HCT116 (cell line): ENCODE results near the gene FLNB. TPM values are rescaled to one million over a fixed set of nuclear protein-coding genes. Genes with fewer than 3 reads are reported as not detected.

Experiments
- ATAC-seq: fragments of 200-7000 bp; cut with Tn5 transposase; 2 replicates; pipeline ENCODE4 v1.9.1; 2020; ENCODE audit warnings: mild to moderate bottlenecking, moderate library complexity
- BruUV-seq: library from RNA; stranded (reverse); fragments of 400-500 nt; replicated peaks from 2 replicates; lab custom pipeline; 2021; lab: Mats Ljungman, UMichigan
- CTCF ChIA-PET: fragments of 300-600 bp; sonication (Branson Sonifier 250); formaldehyde crosslinking; loops from one replicate; lab custom pipeline; 2021; ENCODE audit warnings: antibody characterized with exemption; lab: Charles Lee
- POLR2A ChIA-PET: fragments of 300-600, 350-600 bp; sonication (Branson Sonifier 250); formaldehyde crosslinking; loops from one replicate; lab custom pipeline; 2021; ENCODE audit warnings: antibody characterized with exemption; lab: Charles Lee
- RAD21 ChIA-PET, 2 experiments: fragments of 300-600 bp; sonication (Branson Sonifier 250); formaldehyde crosslinking; loops; one replicate each; lab custom pipeline; 2023; ENCODE audit warnings: low total read pairs in 2 of 2; ENCODE audit not compliant: uncharacterized antibody in 2 of 2, unreplicated experiment in 2 of 2, low non-redundant PET in 1 of 2; lab: Charles Lee
- DNase-seq: peaks from one replicate; pipeline ENCODE4 v3.0.0-alpha.2; 2010; ENCODE audit warnings: low read depth, low spot score
- H2AFZ ChIP-seq: fragments of 200-600 bp; shearing (Covaris generic), sonication (generic); 2 replicates; pipeline ENCODE4 v1.6.1; 2017; ENCODE audit warnings: low read depth, mixed run types, mixed read lengths, antibody characterized with exemption, low read length; ENCODE audit not compliant: poor library complexity, severe bottlenecking
- H3K27ac ChIP-seq: 2 replicates; pipeline ENCODE4 v1.5.1; 2012; ENCODE audit warnings: low read depth, low read length
- H3K27me3 ChIP-seq: fragments of 200-600 bp; sonication (generic); 2 replicates; pipeline ENCODE4 v1.6.1; 2016; ENCODE audit warnings: mixed run types, low read length, mixed read lengths; ENCODE audit not compliant: insufficient read depth
- H3K36me3 ChIP-seq, 2 experiments: fragments of 200-500 bp in 1 of 2; fragments of 200-600 bp in 1 of 2; sonication (Bioruptor generic) in 1 of 2; sonication (generic) in 1 of 2; 2 replicates each; pipeline versions ENCODE4 v1.5.1 to v1.6.1; 2014 to 2016; ENCODE audit warnings: low read length in 2 of 2, inconsistent platforms in 1 of 2, mixed read lengths in 1 of 2, mixed run types in 1 of 2; ENCODE audit not compliant: insufficient read depth in 2 of 2, control insufficient read depth in 1 of 2
- H3K4me1 ChIP-seq, 2 experiments: fragments of 200-600 bp in 1 of 2; sonication (generic) in 1 of 2; 2 replicates each; pipeline versions ENCODE4 v1.5.1 to v1.6.1; 2012 to 2017; ENCODE audit warnings: low read length in 2 of 2, inconsistent platforms in 1 of 2, mild to moderate bottlenecking in 1 of 2, mixed read lengths in 1 of 2, mixed run types in 1 of 2, moderate library complexity in 1 of 2; ENCODE audit not compliant: insufficient read depth in 2 of 2, control insufficient read depth in 1 of 2
- H3K4me2 ChIP-seq: fragments of 200-600 bp; sonication (generic); 2 replicates; pipeline ENCODE4 v1.6.1; 2017; ENCODE audit warnings: mixed run types, low read length, mixed read lengths
- H3K4me3 ChIP-seq, 2 experiments: fragments of 200-600 bp in 1 of 2; sonication (generic) in 1 of 2; replicated peaks in 1 of 2; 2 replicates each; pipeline ENCODE4 v1.5.1; 2011 to 2016; ENCODE audit warnings: low read length in 2 of 2, control low read depth in 1 of 2, low read depth in 1 of 2, mild to moderate bottlenecking in 1 of 2, mixed read lengths in 1 of 2, mixed run types in 1 of 2
- H3K79me2 ChIP-seq: fragments of 200-600 bp; sonication (generic); 2 replicates; pipeline ENCODE4 v1.6.1; 2017; ENCODE audit warnings: mild to moderate bottlenecking, mixed run types, low read length, moderate library complexity, mixed read lengths; ENCODE audit not compliant: insufficient read depth
- H3K9ac ChIP-seq: fragments of 200-600 bp; sonication (generic); 2 replicates; pipeline ENCODE4 v1.6.1; 2016; ENCODE audit warnings: low read length, mixed read lengths
- H3K9me2 ChIP-seq: fragments of 200-600 bp; sonication (generic), shearing (Covaris generic); 2 replicates; pipeline ENCODE4 v1.6.1; 2017; ENCODE audit warnings: mixed run types, mild to moderate bottlenecking, moderate library complexity; ENCODE audit not compliant: insufficient read depth
- H3K9me3 ChIP-seq, 2 experiments: fragments of 200-500 bp in 1 of 2; fragments of 200-600 bp in 1 of 2; sonication (Bioruptor generic) in 1 of 2; sonication (generic) in 1 of 2; 2 replicates each; pipeline ENCODE4 v1.6.1; 2014 to 2017; ENCODE audit warnings: low read length in 2 of 2, mixed read lengths in 2 of 2, inconsistent platforms in 1 of 2, low read depth in 1 of 2, mild to moderate bottlenecking in 1 of 2, mixed run types in 1 of 2, moderate library complexity in 1 of 2; ENCODE audit not compliant: control insufficient read depth in 1 of 2, insufficient read depth in 1 of 2
- H4K20me1 ChIP-seq: fragments of 200-600 bp; sonication (generic), shearing (Covaris generic); 2 replicates; pipeline ENCODE4 v1.6.1; 2017; ENCODE audit warnings: mixed run types, mild to moderate bottlenecking, moderate library complexity; ENCODE audit not compliant: insufficient read depth
- CBX3 ChIP-seq: IDR thresholded peaks from 2 replicates; pipeline ENCODE4 v1.6.1; 2012; ENCODE audit warnings: low read depth
- CEBPB ChIP-seq: IDR thresholded peaks from 2 replicates; pipeline ENCODE4 v1.6.1; 2012; ENCODE audit warnings: low read depth
- EGR1 ChIP-seq: IDR thresholded peaks from 2 replicates; pipeline ENCODE4 v1.6.1; 2012; ENCODE audit warnings: low read depth
- ELF1 ChIP-seq: IDR thresholded peaks from 2 replicates; pipeline ENCODE4 v1.6.1; 2012; ENCODE audit warnings: low read depth, borderline replicate concordance
- EZH2phosphoT487 ChIP-seq: fragments of 200-600 bp; IDR thresholded peaks from 2 replicates; pipeline ENCODE4 v1.6.1; 2018; ENCODE audit warnings: antibody characterized with exemption, borderline replicate concordance
- FOSL1 ChIP-seq: IDR thresholded peaks from 2 replicates; pipeline ENCODE4 v1.6.1; 2012; ENCODE audit warnings: low read depth
- POLR2A ChIP-seq: IDR thresholded peaks from 2 replicates; pipeline ENCODE4 v1.7.0; 2011; ENCODE audit warnings: borderline replicate concordance; ENCODE audit not compliant: insufficient read depth, insufficient read length; ENCODE audit errors: extremely low read depth
- SIN3A ChIP-seq: IDR thresholded peaks from 2 replicates; pipeline ENCODE4 v1.6.1; 2012; ENCODE audit warnings: low read depth
- SP1 ChIP-seq: IDR thresholded peaks from 2 replicates; pipeline ENCODE4 v1.6.1; 2012; ENCODE audit warnings: low read depth
- SRF ChIP-seq: IDR thresholded peaks from 2 replicates; pipeline ENCODE4 v1.6.1; 2012; ENCODE audit warnings: low read depth
- intact Hi-C: fragments of 100-400 bp; cut with micrococcal nuclease; formaldehyde crosslinking; loops from 2 replicates; pipeline ENCODE4 v1.10.0; 2022
- total RNA-seq: library from RNA; stranded (reverse); gene quantifications from one replicate; pipeline ENCODE4 v1.2.1, GENCODE V29; 2021; ENCODE audit not compliant: unreplicated experiment
- TF ChIP-seq, protein P1 (sequence below): IDR thresholded peaks from 2 replicates; pipeline ENCODE4 v1.6.1; 2011; ENCODE audit warnings: mild to moderate bottlenecking, low read length, moderate library complexity; ENCODE audit not compliant: insufficient replicate concordance; ENCODE audit errors: extremely low read depth
- TF ChIP-seq, protein P2 (sequence below): IDR thresholded peaks from 2 replicates; pipeline ENCODE4 v1.6.1; 2012
- TF ChIP-seq, protein P3 (sequence below): IDR thresholded peaks from 2 replicates; pipeline ENCODE4 v1.6.1; 2012; ENCODE audit warnings: low read depth
- TF ChIP-seq, protein P4 (sequence below): IDR thresholded peaks from 2 replicates; pipeline ENCODE4 v1.6.1; 2012

FLNB gene
- total RNA-seq, 1 experiment from 2014 or later, result 116 TPM

DNA sequence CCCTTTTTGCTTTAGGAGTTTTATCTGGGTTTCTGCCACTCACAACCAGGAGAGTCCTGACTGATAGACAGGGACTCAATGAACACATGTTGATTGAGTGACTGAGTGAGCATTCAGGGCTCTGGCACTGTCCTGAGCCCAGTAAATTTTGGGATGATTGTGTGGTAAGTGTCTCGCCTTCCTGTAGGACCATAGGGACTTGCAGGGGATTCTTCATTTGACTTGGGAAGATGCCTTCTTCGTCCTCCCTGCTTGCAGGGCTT lies 22.3 kb upstream of the FLNB start:
- Histone ChIP-seq H3K9me2 (no peaks in the 10 kb centered on the region), H3K27me3 (no peaks in the 10 kb centered on the region), H3K9ac (no peak overlapping the region), H3K4me1 (peaks cover 5 to 48% of the 10 kb centered on the region in 2 experiments), H3K36me3 (no peaks in the 10 kb centered on the region), H3K4me2 (no peak overlapping the region), H3K4me3 (no peak overlapping the region), H3K27ac (no peak overlapping the region), H2AFZ (no peak overlapping the region), H4K20me1 (no peaks in the 10 kb centered on the region), H3K9me3 (no peaks in the 10 kb centered on the region), H3K79me2 (no peaks in the 10 kb centered on the region)
- intact Hi-C loops, result no loop called here
- TF ChIP-seq, protein P1, sequence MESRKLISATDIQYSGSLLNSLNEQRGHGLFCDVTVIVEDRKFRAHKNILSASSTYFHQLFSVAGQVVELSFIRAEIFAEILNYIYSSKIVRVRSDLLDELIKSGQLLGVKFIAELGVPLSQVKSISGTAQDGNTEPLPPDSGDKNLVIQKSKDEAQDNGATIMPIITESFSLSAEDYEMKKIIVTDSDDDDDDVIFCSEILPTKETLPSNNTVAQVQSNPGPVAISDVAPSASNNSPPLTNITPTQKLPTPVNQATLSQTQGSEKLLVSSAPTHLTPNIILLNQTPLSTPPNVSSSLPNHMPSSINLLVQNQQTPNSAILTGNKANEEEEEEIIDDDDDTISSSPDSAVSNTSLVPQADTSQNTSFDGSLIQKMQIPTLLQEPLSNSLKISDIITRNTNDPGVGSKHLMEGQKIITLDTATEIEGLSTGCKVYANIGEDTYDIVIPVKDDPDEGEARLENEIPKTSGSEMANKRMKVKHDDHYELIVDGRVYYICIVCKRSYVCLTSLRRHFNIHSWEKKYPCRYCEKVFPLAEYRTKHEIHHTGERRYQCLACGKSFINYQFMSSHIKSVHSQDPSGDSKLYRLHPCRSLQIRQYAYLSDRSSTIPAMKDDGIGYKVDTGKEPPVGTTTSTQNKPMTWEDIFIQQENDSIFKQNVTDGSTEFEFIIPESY, result no peak
- TF ChIP-seq ELF1 (no peak), CEBPB (no peak), CBX3 (no peak), EGR1 (no peak), SRF (no peak), SP1 (no peak), FOSL1 (no peak), SIN3A (no peak), POLR2A (no peak), EZH2phosphoT487 (no peak)
- TF ChIP-seq, protein P2, sequence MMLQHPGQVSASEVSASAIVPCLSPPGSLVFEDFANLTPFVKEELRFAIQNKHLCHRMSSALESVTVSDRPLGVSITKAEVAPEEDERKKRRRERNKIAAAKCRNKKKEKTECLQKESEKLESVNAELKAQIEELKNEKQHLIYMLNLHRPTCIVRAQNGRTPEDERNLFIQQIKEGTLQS, result no peak
- TF ChIP-seq, protein P3, sequence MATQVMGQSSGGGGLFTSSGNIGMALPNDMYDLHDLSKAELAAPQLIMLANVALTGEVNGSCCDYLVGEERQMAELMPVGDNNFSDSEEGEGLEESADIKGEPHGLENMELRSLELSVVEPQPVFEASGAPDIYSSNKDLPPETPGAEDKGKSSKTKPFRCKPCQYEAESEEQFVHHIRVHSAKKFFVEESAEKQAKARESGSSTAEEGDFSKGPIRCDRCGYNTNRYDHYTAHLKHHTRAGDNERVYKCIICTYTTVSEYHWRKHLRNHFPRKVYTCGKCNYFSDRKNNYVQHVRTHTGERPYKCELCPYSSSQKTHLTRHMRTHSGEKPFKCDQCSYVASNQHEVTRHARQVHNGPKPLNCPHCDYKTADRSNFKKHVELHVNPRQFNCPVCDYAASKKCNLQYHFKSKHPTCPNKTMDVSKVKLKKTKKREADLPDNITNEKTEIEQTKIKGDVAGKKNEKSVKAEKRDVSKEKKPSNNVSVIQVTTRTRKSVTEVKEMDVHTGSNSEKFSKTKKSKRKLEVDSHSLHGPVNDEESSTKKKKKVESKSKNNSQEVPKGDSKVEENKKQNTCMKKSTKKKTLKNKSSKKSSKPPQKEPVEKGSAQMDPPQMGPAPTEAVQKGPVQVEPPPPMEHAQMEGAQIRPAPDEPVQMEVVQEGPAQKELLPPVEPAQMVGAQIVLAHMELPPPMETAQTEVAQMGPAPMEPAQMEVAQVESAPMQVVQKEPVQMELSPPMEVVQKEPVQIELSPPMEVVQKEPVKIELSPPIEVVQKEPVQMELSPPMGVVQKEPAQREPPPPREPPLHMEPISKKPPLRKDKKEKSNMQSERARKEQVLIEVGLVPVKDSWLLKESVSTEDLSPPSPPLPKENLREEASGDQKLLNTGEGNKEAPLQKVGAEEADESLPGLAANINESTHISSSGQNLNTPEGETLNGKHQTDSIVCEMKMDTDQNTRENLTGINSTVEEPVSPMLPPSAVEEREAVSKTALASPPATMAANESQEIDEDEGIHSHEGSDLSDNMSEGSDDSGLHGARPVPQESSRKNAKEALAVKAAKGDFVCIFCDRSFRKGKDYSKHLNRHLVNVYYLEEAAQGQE, result no peak
- TF ChIP-seq, protein P4, sequence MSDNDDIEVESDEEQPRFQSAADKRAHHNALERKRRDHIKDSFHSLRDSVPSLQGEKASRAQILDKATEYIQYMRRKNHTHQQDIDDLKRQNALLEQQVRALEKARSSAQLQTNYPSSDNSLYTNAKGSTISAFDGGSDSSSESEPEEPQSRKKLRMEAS, result no peak
- no peak for ATAC-seq
- ChIA-PET POLR2A (no interaction called here), RAD21 (no interaction called here), CTCF (no interaction called here)
- no peak for DNase-seq
- BruUV-seq, result no TSS peak
